NCI-H460 (cell line): ENCODE measurements around the gene DCP1B. TPM values are rescaled to one million over a fixed set of nuclear protein-coding genes. Genes with fewer than 3 reads are reported as not detected.
"Not testable (repeated sequence)": the region's sequence is repeated elsewhere in the genome, so short reads cannot be mapped to it uniquely, and the experiment has no call there.

Source experiments
- DNase-seq: peaks from one replicate; pipeline ENCODE4 v3.0.0-alpha.2; 2016; ENCODE audit warnings: low read depth; ENCODE audit errors: extremely low read depth
- total RNA-seq: library from RNA; depleted of rRNA; stranded (reverse); fragments of >200 nt; shearing (Covaris generic); gene quantifications from 2 replicates; pipeline ENCODE4 v1.2.3, GENCODE V29; 2014

Gene DCP1B
- total RNA-seq, 1 experiment from 2014 or later, result 10.3 TPM

DNA sequence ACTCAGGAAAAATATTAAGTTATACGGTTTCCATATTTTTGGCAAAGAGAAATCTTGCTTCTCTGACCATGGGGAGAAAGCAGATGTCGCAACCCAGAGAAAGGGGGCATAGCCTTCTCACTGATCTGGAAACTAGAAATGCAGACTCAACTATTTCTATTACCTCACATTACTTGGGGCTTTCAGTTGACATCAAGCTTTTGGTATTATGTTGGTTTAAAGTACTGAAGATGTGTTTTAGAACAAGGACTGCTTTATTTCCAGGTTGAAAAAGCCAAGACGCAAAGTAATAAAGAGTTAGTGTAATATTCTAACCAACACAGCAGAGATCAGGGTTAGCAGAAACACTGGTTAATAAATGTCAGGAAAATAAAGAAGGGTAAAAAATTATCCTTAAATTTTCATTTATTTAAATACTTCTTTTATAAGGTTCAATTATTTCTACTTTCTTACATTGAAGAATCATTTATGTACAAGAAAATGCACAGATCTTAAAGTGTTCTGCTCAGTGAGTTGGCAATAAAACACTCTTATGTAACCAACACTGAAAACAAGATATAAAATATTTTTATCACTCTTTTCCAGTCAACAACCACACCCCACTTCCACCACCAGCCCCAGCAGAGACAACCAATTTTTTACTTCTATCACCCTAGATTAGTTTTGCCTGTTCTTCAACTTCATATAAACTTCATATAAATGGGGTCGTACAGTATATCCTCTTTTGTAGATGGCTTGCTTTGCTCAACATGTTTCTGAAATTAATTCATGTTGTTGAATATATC lies 26.0 kb downstream of the DCP1B start:
- DNase-seq, result no peak

DNA sequence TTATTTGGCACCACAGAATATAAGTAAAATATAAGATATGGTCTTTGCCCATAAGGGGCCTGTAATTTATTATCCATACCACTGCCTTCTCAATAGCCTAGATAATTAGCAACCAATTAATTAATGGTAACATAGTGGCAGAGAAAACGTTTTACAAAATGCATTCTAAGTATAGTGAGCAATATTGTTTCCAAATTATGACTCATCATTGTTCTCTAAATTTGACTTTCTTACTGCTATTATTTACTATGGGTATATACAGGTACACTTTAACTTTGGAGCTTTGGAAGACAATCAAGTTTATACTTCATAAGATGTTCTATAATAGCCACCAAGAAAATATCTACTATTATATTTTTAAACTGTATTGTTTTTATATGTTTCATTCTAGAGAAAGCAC lies 26.7 kb downstream of the DCP1B start:
- no peak for DNase-seq

DNA sequence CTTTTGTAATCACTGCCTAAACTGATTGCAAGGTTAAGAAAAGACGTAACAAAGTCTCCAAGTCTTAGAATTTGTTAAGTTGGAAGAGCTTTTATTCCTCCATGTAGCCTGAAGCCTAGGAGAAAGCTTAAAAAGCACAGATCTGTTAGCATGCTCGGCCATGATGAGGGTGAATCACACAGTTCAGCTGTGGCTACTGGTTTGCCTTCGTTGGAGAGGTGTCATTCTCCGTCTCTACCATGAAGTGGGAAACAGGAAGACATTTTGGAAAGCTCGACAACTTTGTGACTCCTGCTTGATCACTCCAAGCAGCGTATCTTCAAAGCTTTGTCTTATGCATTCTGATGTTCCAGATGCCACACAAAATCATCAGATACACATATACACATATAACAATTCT lies 27.1 kb downstream of the DCP1B start:
- no peak for DNase-seq

DNA sequence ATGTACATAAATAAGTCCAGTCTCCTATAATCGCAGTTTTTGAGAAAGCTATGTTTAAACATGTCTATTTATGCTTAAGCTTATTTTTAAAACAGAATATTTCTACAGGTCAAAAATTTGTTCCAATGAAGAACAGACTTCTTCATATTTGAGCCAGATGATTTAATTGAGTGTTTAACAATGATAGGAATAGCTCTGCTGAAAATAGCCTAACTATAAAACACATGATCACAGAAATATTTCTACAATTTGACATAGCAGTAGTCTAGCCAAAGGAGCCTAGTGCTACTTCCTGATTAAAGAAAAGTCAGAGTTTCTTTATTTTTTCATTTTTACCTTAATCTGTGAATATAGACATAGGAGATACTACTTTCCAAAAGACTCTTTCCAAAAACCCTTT lies 29.4 kb downstream of the DCP1B start:
- DNase-seq, result no peak

DNA sequence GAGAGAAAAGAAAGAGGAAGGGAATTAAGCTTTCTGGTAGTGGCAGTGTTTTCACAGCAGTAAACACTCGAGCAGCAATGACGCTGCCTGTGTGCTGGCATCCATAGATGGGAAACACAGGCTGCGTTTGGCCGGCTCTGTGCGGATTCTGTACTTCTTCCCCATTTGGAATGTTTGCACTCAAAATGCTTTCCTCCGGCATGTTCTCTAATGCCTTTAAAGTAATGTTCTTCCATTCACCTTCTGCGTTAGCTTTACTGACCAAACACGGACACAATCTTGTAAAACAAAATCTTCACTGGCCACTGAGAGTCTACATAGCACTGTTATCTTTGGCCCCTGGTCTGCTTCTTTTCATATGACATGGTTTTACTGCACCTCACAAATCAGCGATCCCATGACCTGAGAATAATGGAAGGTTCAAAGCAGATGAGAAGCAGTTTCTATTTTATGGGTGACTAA lies 31.4 kb downstream of the DCP1B start:
- no peak for DNase-seq

DNA sequence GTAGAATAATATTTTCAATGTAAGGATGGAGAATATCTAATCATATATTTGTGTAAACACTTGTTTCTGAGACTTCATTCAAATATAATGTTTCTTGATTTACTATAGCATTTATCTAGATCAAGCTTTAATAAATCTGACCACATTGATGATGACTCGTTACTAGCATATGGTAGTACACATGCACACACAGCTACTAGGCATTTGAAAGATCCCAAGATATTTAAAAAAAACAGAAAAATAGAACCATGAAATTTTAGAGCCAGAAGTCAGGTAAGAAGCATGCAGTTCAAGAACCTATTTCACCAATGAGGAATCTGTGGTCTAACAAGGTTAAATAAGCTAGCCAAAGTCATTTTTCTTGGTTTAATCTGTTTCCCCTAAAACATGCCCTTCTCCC lies 32.0 kb downstream of the DCP1B start:
- no peak for DNase-seq

DNA sequence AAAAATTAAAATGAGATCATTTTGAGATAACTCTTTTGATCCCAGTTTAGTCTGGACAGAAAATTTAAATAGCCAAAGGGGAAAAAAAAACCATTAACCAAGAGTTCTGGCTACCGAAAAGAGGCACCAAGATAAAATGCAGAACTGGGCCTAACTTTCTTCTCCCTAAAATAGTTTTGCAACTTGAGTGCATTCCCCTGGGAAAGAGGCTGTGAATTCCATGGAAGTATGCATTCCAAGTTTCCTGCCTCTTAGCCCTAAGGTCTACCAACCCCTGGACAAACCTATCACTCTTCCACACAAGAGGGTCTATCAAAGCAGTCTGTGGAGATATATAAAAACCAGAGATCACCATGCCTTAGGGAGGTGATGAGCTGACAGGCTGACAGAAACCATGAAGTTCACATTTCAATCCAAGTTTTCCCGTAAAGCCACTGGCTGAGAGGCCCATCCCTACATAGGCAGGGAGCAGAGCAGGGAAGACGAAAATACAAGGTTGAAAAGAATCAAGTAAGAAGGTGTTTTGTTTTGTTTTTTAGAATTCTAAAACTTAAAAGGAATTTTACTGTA lies 33.8 kb downstream of the DCP1B start:
- no peak for DNase-seq

DNA sequence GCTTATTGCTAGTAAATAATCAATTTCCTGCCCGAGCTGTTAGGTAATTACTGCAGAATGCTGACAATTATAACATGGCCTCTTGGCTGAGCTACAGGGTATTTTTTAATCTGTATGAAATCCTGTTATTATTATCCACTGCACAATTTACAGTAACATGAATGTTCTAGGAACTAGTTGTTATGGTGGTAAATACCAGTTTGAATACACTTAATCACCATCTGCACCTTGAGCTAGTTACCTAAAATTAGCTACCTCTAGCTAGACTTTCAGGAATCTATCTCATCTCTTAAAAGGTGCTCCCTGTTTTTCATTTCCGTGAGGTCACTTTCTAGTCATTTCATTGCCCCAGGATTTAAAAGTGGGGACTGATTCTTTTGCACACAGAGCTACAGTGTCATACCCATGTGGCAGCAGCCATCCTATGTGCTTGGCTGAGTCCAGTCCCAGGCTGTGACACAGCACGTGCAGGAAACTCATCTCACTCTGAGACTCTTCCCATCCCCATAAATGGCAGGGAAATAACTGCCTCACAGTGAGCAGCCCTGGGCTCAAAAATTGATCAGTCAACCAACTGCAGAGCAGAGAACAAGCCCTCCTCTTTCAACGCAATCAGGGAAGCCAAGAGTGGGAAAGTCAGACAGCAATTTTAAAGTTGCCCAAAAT lies 37.6 kb downstream of the DCP1B start:
- no peak for DNase-seq

DNA sequence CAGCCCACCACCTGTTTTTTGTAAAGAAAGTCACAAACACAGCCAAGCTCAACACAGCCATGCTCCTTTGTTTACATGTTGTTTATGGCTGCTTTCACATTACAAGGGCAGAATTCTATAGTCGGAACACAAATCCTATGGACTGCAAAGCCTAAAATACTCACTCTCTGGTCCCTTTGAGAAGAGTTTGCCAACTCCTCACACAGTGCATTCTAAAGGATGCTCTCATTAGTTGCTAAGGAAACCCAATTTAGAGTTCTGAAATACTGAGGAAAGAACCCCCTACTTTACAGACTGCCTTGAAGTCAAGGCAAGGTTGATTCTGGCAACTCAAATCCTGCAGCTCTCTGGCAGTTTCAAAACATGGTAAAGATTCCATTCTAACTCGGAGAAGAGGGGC lies 38.3 kb downstream of the DCP1B start:
- no peak for DNase-seq

DNA sequence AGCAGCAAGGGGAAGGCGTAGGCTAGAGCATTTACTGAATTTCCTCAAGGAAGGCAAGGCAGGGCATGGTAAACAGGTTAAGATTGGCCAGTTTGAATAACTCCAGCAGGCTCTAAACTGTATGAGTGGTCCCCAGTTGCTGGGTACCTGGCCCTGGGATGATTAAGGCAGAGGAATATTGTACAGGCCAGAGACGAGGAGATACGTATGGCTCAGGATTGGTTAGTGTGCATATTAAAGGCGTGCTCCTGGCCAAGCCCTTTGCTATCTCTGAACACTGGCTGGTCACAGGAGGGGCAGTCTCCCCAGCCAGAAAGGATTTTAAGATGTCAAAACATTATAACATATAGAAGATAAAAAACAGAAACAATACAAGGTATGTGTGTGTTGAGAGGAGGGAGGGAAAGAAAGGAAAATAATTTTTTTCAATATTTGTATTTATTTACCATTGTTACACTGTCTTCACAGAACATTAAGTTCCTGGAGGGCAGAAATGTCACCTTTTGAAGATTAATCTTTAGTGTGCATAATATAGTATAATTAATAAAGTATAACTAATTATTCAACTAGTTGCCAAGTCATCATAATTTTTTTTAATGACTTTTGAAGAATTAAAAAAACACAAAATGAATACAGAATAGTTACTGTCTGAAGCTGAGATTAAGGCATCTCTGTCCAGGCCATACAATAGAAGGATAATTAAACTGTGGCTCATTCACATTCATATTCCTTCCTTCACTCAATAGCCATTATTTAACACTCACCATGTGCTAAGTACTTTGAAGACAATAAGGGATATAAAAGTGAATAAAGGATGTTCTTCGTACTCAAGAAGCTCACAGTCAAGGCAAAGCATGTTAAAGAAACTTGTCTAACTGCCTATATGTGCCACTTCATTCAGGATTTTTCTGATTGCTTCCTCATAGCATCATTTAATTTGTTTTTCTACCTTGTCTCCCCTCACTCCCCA lies 41.9 kb downstream of the DCP1B start:
- DNase-seq, result no peak

DNA sequence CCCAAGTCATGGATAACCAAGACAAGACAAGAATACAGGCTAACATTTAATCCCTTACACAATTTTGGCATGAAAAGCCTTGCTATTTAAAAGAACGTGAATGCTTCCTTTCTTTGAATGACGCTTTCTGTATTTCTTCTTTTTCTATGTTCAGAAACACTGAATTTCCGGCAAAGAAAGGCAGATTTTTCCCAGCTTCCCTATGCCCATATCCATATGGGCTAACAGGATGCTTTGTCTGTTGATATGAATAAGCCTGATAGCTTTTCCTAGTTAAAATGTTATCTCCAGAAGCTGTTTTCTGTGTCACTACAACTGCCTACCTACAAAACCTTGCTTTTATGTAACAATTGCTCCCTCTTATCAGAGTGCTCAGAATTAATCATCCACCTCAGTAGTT lies 47.5 kb downstream of the DCP1B start:
- no peak for DNase-seq

DNA sequence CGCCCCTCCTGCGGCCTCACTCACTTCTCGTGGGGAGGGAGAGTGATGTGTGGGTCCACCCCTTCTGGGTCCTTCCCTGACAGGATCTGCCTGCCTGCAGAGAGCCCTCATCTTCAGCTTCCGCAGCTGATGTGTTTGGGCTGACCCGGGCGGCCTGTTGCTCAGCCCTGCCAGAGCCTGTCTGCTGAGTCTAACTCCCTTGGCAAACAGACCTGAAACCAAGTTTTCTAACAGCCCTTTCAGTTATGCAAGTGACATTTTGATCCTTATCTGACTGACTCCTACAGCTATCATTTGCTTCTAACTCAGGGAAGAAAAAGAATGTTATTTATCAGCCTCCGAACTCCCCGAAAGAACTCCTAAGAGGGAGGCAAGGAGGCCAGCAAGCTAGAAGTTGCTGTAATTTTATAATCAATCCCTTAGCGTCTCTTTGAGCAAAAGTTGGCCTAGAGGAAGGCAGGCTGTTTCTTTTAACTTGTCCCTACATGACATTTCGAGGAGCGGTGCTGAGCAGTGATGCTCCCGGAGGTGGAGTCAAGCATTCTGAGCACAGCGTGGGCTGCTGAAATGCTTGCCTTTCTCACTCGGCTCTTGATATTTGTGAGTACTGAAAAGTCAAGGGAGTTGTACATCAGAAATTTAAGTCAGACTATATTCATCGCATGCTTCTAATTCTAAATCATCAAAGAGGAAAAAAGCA lies 54.3 kb downstream of the DCP1B start:
- no peak for DNase-seq

DNA sequence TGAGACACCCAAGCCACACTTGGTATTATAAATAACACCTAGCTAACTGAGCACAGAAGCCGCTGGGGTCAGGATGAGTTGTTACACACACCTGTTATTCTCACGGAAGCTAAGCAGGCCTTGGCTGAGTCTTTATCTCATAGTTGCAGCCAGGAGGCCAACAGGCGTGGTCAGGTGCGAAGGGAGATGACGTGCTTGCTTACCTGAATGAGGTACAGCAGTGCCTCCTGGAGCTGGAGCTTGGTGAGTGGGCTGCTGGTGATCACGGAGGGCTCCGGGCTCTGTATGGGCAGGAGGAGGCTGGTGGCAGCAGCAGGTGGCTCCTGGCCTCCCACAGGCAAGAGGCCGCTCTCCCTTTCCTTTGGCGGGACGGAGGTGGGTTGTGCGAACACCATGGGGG lies 55.4 kb downstream of the DCP1B start:
- no peak for DNase-seq

DNA sequence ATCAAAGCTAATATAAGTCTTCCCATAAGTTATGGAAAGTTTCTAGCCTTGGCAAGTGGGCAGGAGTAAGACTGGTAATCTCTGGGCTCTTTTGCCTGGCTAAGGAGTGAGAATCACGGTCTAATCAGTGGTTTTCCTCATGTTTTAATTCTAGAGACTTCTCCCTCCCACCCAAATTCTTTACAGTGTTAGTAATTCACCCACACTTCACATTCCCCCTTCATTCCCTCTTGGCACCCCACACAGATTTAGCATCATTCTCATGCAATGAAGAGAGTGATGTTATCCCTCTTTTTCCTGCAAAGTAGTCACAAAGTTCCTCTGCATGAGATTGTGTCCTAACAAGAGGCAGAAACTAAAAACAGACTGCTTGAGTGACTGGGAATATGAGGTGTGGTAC lies 57.2 kb downstream of the DCP1B start:
- no peak for DNase-seq

DNA sequence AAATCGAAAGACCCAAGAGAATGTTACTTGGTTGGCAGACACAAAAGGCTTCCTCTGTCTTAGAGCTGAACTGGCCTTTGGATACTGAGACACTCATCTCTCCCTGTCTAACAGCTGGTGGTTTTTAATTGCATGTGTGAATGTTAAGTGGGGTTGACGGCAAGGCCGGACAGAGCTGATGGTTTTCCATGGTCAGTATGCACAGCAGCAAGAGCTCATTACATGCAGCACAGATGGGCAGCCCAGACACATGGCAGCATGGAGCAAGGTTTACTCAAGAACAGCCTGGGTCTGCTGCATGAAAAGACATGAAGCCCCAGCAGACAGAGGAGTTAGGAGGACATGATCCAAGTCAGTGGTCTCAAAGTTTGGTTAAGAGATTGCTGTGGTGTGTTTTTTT lies 58.0 kb downstream of the DCP1B start:
- no peak for DNase-seq

DNA sequence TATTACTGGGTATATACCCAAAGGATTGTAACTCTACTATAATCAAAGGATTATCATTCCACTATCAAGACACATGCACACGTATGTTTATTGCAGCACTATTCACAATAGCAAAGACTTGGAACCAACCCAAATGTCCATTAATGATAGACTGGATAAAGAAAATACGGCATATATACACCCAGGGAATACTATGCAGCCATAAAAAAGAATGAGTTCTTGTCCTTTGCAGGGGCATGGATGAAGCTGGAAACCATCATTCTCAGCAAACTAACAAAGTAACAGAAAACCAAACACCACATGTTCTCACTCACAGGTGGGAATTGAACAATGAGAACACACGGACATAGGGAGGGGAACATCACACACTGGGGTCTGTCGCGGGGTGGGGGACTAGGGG lies 58.8 kb downstream of the DCP1B start:
- not testable (repeated sequence) for DNase-seq

DNA sequence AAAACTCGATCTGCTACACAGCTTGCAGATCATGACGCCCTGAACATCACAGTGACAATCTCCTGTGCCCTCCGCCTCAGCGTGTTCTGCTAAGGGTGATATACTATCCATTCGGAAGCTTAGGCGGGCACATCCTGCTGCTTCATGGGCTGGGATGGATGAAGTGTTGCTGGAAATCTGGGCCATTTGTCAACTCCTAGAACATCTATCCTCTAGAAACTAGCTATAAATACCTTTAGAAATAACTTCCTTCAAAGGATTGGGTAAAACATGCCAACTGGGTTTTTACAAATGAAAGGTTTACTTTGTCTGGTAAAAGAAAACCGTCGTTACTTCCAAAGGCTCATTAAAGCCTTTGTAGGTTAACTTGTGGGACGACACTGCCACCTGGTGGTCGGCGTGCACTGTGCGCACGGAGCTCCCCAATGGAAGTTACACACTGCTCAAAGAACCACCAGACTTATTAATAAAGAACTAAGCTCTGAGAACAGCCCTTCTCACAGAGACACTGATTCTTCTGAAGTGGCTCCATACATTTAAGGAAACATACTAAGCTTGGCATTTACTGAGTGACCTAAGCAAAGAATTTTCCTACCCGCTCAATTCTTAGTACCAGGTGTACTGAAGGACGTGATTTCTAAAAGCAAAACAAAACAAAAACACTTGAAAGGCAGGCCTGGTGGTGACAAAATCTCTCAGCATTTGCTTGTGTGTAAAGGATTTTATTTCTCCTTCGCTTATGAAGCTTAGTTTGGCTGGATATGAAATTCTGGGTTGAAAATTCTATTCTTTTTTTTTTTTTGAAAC lies 64.3 kb downstream of the DCP1B start:
- DNase-seq, result peak; percentile 59

DNA sequence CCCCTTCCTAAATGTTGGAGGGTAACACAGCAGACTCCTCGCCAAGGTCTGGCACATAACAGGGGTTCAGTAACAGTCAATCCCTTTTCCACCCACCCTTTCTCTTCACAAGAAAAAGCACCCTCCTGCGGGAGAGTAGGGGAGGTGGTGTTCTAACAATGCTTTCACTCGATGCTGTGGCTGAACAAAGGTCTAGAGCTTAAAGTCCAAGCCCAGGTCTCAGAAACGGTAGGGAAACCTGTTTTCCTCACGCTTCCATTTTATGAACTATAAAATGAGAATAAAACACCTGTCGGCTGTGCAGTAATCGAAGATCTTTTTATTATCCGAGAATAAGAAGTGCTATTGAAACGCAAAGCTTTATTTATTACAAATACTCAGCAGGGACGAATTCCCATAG lies 64.9 kb downstream of the DCP1B start:
- DNase-seq, result no peak

DNA sequence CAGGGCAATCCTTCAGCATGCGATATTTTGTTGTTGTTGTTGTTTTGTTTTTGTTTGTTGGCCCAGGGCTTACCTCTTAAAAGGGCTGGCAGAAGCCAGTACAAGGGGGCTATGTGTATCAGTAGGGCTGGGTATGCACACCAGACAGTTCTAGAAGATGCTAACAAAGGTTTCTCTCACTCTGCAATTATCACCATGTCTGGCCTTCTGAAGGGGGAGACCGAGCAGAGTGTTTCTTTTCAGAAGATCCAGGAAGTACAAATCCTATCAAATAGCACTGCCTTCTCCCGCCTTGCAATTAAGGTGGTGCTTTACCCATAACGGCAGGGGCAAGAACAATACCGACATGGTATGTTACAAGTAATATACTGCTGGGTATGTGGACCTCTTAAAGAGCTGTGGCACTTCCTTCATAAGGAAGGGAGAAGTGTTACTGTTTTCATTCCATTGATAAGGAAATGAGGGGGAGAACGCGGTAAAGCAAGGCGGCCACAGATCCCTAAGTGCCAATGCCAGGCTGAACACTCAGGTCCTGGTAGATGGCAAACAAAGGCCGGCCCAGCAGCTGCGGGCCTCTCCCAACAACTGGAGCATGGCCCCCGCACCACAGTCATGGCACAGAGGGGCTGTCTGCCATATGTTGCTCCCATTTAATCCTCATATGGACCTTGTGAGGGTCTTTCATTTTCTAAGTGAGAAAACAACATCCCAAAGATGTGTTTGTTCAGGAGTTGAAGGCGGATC lies 66.6 kb downstream of the DCP1B start:
- DNase-seq, result no peak
